Measurements from ENCODE around the gene TMEM161B. TPM values are rescaled to one million over a fixed set of nuclear protein-coding genes. Genes with fewer than 3 reads are reported as not detected.

Gene TMEM161B
- total and polyA plus RNA-seq, 2 of the 13 experiments (the other 11 are each of a cell fraction or from before 2014, with no cell fraction given): 15.0 to 22.1 TPM

- TF ChIP-seq, protein P1, sequence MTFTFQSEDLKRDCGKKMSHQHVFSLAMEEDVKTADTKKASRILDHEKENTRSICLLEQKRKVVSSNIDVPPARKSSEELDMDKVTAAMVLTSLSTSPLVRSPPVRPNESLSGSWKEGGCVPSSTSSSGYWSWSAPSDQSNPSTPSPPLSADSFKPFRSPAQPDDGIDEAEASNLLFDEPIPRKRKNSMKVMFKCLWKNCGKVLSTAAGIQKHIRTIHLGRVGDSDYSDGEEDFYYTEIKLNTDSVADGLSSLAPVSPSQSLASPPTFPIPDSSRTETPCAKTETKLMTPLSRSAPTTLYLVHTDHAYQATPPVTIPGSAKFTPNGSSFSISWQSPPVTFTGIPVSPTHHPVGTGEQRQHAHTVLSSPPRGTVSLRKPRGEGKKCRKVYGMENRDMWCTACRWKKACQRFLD (CRISPR knock-in tag; IDR thresholded peaks at IDR 0.05; ENCODE audit: borderline replicate concordance): no peak
- TF ChIP-seq ZNF768 (CRISPR knock-in tag; IDR thresholded peaks at IDR 0.05): no peak
- no peak for TF ChIP-seq ZNF572 (CRISPR knock-in tag; IDR thresholded peaks at IDR 0.05)
- no peak for TF ChIP-seq PBX3 (CRISPR knock-in tag; IDR thresholded peaks at IDR 0.05; ENCODE audit: borderline replicate concordance)
Observed at GRCh38 chr5:88207575-88207974, 61.1 kb downstream of the TMEM161B start (continued).

- intact Hi-C loops (cut with micrococcal nuclease; ENCODE audit: unreplicated experiment) (no loop called here), in situ Hi-C loops (cut with HindIII; ENCODE audit: extremely low pct_ligation_motif_present, low pct_unique_long_range_greater_than_20kb) (no loop called here)
- no peaks in the 10 kb centered on the region; a peak in 1 of 5 replicates for H3K27me3 ChIP-seq (ENCODE audit: control insufficient read depth in 1 of 2, insufficient read depth in 2 of 2, low read length in 2 of 2)
- no peak overlapping the region for H2AFZ ChIP-seq (ENCODE audit: low read length)
- no peaks in the 10 kb centered on the region for H3K79me2 ChIP-seq (ENCODE audit: insufficient read depth, low read length)
- WGBS (ENCODE audit: low lambda C conversion rate): 100% methylated on average over 5 of the region's 5 CpGs
- no peak overlapping the region for H3K27ac ChIP-seq (ENCODE audit: extremely low read length, insufficient read depth, low read length)
- no peak for FAIRE-seq
- no peak for ATAC-seq
- no peaks in the 10 kb centered on the region for H4K20me1 ChIP-seq (ENCODE audit: insufficient read depth, low read length)
- ChIA-PET POLR2A (no interaction called here), CTCF (ENCODE audit: low intra/inter-chr PET ratio, low total read pairs) (no interaction called here)
- BruUV-seq (replicated peaks): no TSS peak
- DNase-seq (ENCODE audit: low spot score): no peak
- peaks cover 3 to 12% of the 10 kb centered on the region in 2 experiments; a peak in 4 of 5 replicates for H3K36me3 ChIP-seq (replicated peaks in 1 of 2; ENCODE audit: control insufficient read depth in 1 of 2, insufficient read depth in 2 of 2, low read length in 2 of 2)
- 0 out of 2 replicates have a peak, but pooled peaks cover 4% of the 10 kb centered on the region for H3K4me1 ChIP-seq (ENCODE audit: insufficient read depth, low read length)
- no peak overlapping the region for H3K4me2 ChIP-seq (ENCODE audit: low read depth, low read length)
- no peak overlapping the region for H3K9ac ChIP-seq (ENCODE audit: insufficient read depth, low read depth, low read length)
- H3K4me3 ChIP-seq (replicated peaks in 1 of 3; ENCODE audit: insufficient read depth in 1 of 3, low read depth in 2 of 3, low read length in 3 of 3): no peak overlapping the region
- no peaks in the 10 kb centered on the region for H3K9me3 ChIP-seq (ENCODE audit: low read length)
- TF ChIP-seq ZNF567 (CRISPR knock-in tag; IDR thresholded peaks at IDR 0.05; ENCODE audit: borderline replicate concordance) (no peak), HOXA5 (CRISPR knock-in tag; IDR thresholded peaks at IDR 0.05) (no peak), ZNF10 (CRISPR knock-in tag; IDR thresholded peaks at IDR 0.05; ENCODE audit: borderline replicate concordance, low read depth) (no peak), ZNF746 (CRISPR knock-in tag; IDR thresholded peaks at IDR 0.05) (no peak), HDAC6 (IDR thresholded peaks at IDR 0.05; ENCODE audit: low read depth, low read length) (no peak), HDAC1 (CRISPR knock-in tag; IDR thresholded peaks at IDR 0.05) (no peak), GABPA (IDR thresholded peaks at IDR 0.05; ENCODE audit: low read depth, low read length) (no peak), GABPA (CRISPR knock-in tag; IDR thresholded peaks at IDR 0.05; ENCODE audit: low read depth) (no peak), TEAD2 (CRISPR knock-in tag; IDR thresholded peaks at IDR 0.05) (no peak), ZBTB1 (CRISPR knock-in tag; IDR thresholded peaks at IDR 0.05; ENCODE audit: borderline replicate concordance) (no peak), PCBP2 (optimal IDR thresholded peaks at IDR 0.05; ENCODE audit: low read depth, low read length, poor library complexity, severe bottlenecking) (no peak), CHCHD3 (CRISPR knock-in tag; IDR thresholded peaks at IDR 0.05) (no peak), TRIM24 (CRISPR knock-in tag; IDR thresholded peaks at IDR 0.05) (no peak), ZNF33B (CRISPR knock-in tag; IDR thresholded peaks at IDR 0.05) (no peak), E2F5 (CRISPR knock-in tag; conservative IDR thresholded peaks at IDR 0.05) (no peak), MAF1 (CRISPR knock-in tag; IDR thresholded peaks at IDR 0.05; ENCODE audit: borderline replicate concordance) (no peak)
- TF ChIP-seq, protein P2, sequence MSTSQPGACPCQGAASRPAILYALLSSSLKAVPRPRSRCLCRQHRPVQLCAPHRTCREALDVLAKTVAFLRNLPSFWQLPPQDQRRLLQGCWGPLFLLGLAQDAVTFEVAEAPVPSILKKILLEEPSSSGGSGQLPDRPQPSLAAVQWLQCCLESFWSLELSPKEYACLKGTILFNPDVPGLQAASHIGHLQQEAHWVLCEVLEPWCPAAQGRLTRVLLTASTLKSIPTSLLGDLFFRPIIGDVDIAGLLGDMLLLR (CRISPR knock-in tag; IDR thresholded peaks at IDR 0.05): no peak
Observed at GRCh38 chr5:88203981-88204750, 64.5 kb downstream of the TMEM161B start.

Data from HepG2 (cell line).